Measurements from ENCODE around the gene SGK1.

SGK1 gene

GRCh38 chr6:134317471-134318131, at the start of gene SGK1:
TSS of gene SGK1 (minus strand) at chr6:134318112. CDS start at chr6:134317460, 652 bp downstream.
- peak; percentile 30 to 34 for DNase-seq

- no peak for DNase-seq
These were observed 45.6 kb upstream of the SGK1 start for GRCh38 chr6:134363323-134364039.

- DNase-seq = no peak
These were observed 43.1 kb upstream of the SGK1 start for GRCh38 chr6:134361011-134361410.

- DNase-seq = no peak
These were observed 41.4 kb upstream of the SGK1 start for GRCh38 chr6:134359302-134359701.

GRCh38 chr6:134358320-134358719, 40.4 kb upstream of the SGK1 start:
- no peak for DNase-seq

GRCh38 chr6:134357022-134357487, 39.1 kb upstream of the SGK1 start:
- no peak for DNase-seq

GRCh38 chr6:134356405-134356804, 38.5 kb upstream of the SGK1 start:
- no peak for DNase-seq

- DNase-seq = peak in 1 of 2 donors; percentile 20
These were observed 35.0 kb upstream of the SGK1 start for GRCh38 chr6:134352786-134353480.

- DNase-seq = no peak
These were observed 33.9 kb upstream of the SGK1 start for GRCh38 chr6:134351615-134352474.

GRCh38 chr6:134347885-134348805, 30.2 kb upstream of the SGK1 start:
- DNase-seq = no peak

GRCh38 chr6:134346932-134347545, 29.1 kb upstream of the SGK1 start:
- DNase-seq = no peak

GRCh38 chr6:134345789-134346188, 27.9 kb upstream of the SGK1 start:
- no peak for DNase-seq

GRCh38 chr6:134343066-134343465, 25.2 kb upstream of the SGK1 start:
- DNase-seq = no peak

GRCh38 chr6:134341999-134342567, 24.2 kb upstream of the SGK1 start:
- no peak for DNase-seq

GRCh38 chr6:134340179-134340975, 22.5 kb upstream of the SGK1 start:
- DNase-seq = no peak

GRCh38 chr6:134339216-134339615, 21.3 kb upstream of the SGK1 start:
- DNase-seq = no peak

- DNase-seq = no peak
These were observed 13.3 kb upstream of the SGK1 start for GRCh38 chr6:134331256-134331655.

GRCh38 chr6:134330555-134330954, 12.6 kb upstream of the SGK1 start:
- no peak for DNase-seq

GRCh38 chr6:134328792-134329191, 10.9 kb upstream of the SGK1 start:
- no peak for DNase-seq

GRCh38 chr6:134328138-134328537, 10.2 kb upstream of the SGK1 start:
- DNase-seq = no peak
